Liver (tissue), 9 donors: ENCODE measurements around the gene PTBP3. TPM values are rescaled to one million over a fixed set of nuclear protein-coding genes. Genes with fewer than 3 reads are reported as not detected.

Experiments
- DNase-seq: peaks from one replicate; pipeline ENCODE4 v3.0.0-alpha.2; 2017; ENCODE audit warnings: low spot score
- H3K27ac ChIP-seq, 2 donors: one replicate each; pipeline ENCODE4 v1.7.0; 2013; ENCODE audit warnings: inconsistent platforms in 2 of 2, low read length in 2 of 2, control low read depth in 1 of 2, low read depth in 1 of 2, mild to moderate bottlenecking in 1 of 2
- H3K27me3 ChIP-seq, 4 donors: one replicate each; pipeline versions ENCODE4 v1.6.1 to v1.7.0; 2013; ENCODE audit warnings: low read length in 3 of 4, inconsistent platforms in 1 of 4, mild to moderate bottlenecking in 1 of 4, moderate library complexity in 1 of 4; ENCODE audit not compliant: control insufficient read depth in 4 of 4, insufficient read depth in 4 of 4
- H3K36me3 ChIP-seq, 4 donors: one replicate each; pipeline versions ENCODE4 v1.6.1 to v1.7.0; 2013; ENCODE audit warnings: low read length in 3 of 4, mild to moderate bottlenecking in 3 of 4, low read depth in 1 of 4, moderate library complexity in 1 of 4; ENCODE audit not compliant: control insufficient read depth in 4 of 4, insufficient read depth in 3 of 4
- H3K4me1 ChIP-seq, 4 donors: one replicate each; pipeline versions ENCODE4 v1.6.1 to v1.7.0; 2013; ENCODE audit warnings: low read length in 3 of 4, mild to moderate bottlenecking in 3 of 4, moderate library complexity in 1 of 4; ENCODE audit not compliant: control insufficient read depth in 4 of 4, insufficient read depth in 4 of 4
- H3K4me3 ChIP-seq, 3 donors: one replicate each; pipeline versions ENCODE4 v1.6.1 to v1.7.0; 2013; ENCODE audit warnings: low read length in 3 of 3, control low read depth in 1 of 3, low read depth in 1 of 3, mild to moderate bottlenecking in 1 of 3
- H3K9ac ChIP-seq, 2 donors: one replicate each; pipeline ENCODE4 v1.7.0; 2013; ENCODE audit warnings: low read length in 2 of 2, mild to moderate bottlenecking in 2 of 2, moderate library complexity in 2 of 2, control low read depth in 1 of 2, low read depth in 1 of 2
- H3K9me3 ChIP-seq, 4 donors: one replicate each; pipeline versions ENCODE4 v1.6.1 to v1.7.0; 2013; ENCODE audit warnings: low read length in 3 of 4; ENCODE audit not compliant: control insufficient read depth in 4 of 4
- ATF3 ChIP-seq: IDR thresholded peaks from 2 replicates; pipeline ENCODE4 v1.6.1; 2016; ENCODE audit warnings: antibody characterized with exemption
- EGR1 ChIP-seq, 2 donors: IDR thresholded peaks; 2 replicates each; pipeline ENCODE4 v1.6.1; 2016 to 2018; ENCODE audit warnings: antibody characterized with exemption in 2 of 2, low read depth in 2 of 2
- FOXA1 ChIP-seq: IDR thresholded peaks from 2 replicates; pipeline ENCODE4 v1.6.1; 2016; ENCODE audit warnings: antibody characterized with exemption
- FOXA2 ChIP-seq: IDR thresholded peaks from 2 replicates; pipeline ENCODE4 v1.6.1; 2016; ENCODE audit warnings: antibody characterized with exemption
- GABPA ChIP-seq, 2 donors: IDR thresholded peaks in 1 of 2; conservative IDR thresholded peaks in 1 of 2; 2 replicates each; pipeline ENCODE4 v1.6.1; 2016; ENCODE audit warnings: antibody characterized with exemption in 2 of 2, mild to moderate bottlenecking in 1 of 2, moderate library complexity in 1 of 2
- HNF4A ChIP-seq, 2 donors: conservative IDR thresholded peaks; 2 replicates each; pipeline ENCODE4 v1.6.1; 2016; ENCODE audit warnings: antibody characterized with exemption in 2 of 2, mild to moderate bottlenecking in 2 of 2
- HNF4G ChIP-seq: IDR thresholded peaks from 2 replicates; pipeline ENCODE4 v1.6.1; 2016; ENCODE audit warnings: antibody characterized with exemption
- JUND ChIP-seq, 2 donors: IDR thresholded peaks; 2 replicates each; pipeline ENCODE4 v1.6.1; 2016; ENCODE audit warnings: antibody characterized with exemption in 2 of 2
- MAX ChIP-seq: IDR thresholded peaks from 2 replicates; pipeline ENCODE4 v1.6.1; 2016; ENCODE audit warnings: antibody characterized with exemption
- NR2F2 ChIP-seq: IDR thresholded peaks from 2 replicates; pipeline ENCODE4 v1.6.1; 2016; ENCODE audit warnings: antibody characterized with exemption
- RAD21 ChIP-seq, 2 donors: IDR thresholded peaks; 2 replicates each; pipeline ENCODE4 v1.6.1; 2016; ENCODE audit warnings: antibody characterized with exemption in 2 of 2, mild to moderate bottlenecking in 2 of 2
- REST ChIP-seq: IDR thresholded peaks from 2 replicates; pipeline ENCODE4 v1.6.1; 2016; ENCODE audit warnings: antibody characterized with exemption, mild to moderate bottlenecking
- RXRA ChIP-seq, 2 donors: IDR thresholded peaks; 2 replicates each; pipeline ENCODE4 v1.6.1; 2017 to 2018; ENCODE audit warnings: antibody characterized with exemption in 2 of 2, mild to moderate bottlenecking in 1 of 2
- SP1 ChIP-seq: IDR thresholded peaks from 2 replicates; pipeline ENCODE4 v1.6.1; 2018; ENCODE audit warnings: antibody characterized with exemption, mild to moderate bottlenecking
- TAF1 ChIP-seq: conservative IDR thresholded peaks from 2 replicates; pipeline ENCODE4 v1.6.1; 2016; ENCODE audit warnings: antibody characterized with exemption, mild to moderate bottlenecking
- YY1 ChIP-seq: IDR thresholded peaks from 2 replicates; pipeline ENCODE4 v1.6.1; 2016; ENCODE audit warnings: antibody characterized with exemption, mild to moderate bottlenecking
- ZBTB33 ChIP-seq: IDR thresholded peaks from 2 replicates; pipeline ENCODE4 v1.6.1; 2016; ENCODE audit warnings: antibody characterized with exemption
- WGBS: extraction: QIAGEN DNeasy Blood & Tissue Kit; methylation state at CpG from one replicate; pipeline ENCODE4 v1.1.7; 2013; 5-methylcytosine and 5-hydroxymethylcytosine counted together
- polyA plus RNA-seq, 2 donors: library from polyadenylated mRNA; stranded (reverse) in 1 of 2; unstranded in 1 of 2; fragments of 200-250 nt in 1 of 2; fragments of >200 nt in 1 of 2; fragmentation: Nextera tagmentation in 1 of 2; extraction: Ambion mirVana in 1 of 2; gene quantifications; one replicate each; pipeline versions ENCODE4 v1.2.1 to v1.2.3, GENCODE V29; 2013 to 2015
- total RNA-seq, 2 donors: library from RNA; depleted of rRNA; stranded (reverse); fragments of >200 nt; gene quantifications; one replicate each; pipeline ENCODE4 v1.2.3, GENCODE V29; 2014
- donor health status: healthy.
- donor health status: healthy.
- donor health status: healthy.
- donor health status: healthy.
- donor health status: healthy.

The PTBP3 gene
- total and polyA plus RNA-seq, 4 donors, result 4.3 to 34.1 (median 9.2) TPM

- TF ChIP-seq ZBTB33, result no peak
- no peak for TF ChIP-seq HNF4G
- TF ChIP-seq RAD21 (IDR thresholded peaks at IDR 0.05), result no peak
- H3K9ac ChIP-seq, result no peak overlapping the region
- H3K27me3 ChIP-seq, result no peaks in the 10 kb centered on the region
- peaks cover 0 to 2% (median 0%) of the 10 kb centered on the region in 4 donors for H3K4me1 ChIP-seq
- DNase-seq, result no peak
- H3K36me3 ChIP-seq, result no peaks in the 10 kb centered on the region
- 95% methylated on average over 2 of the region's 2 CpGs for WGBS
- no peak overlapping the region for H3K4me3 ChIP-seq
- H3K27ac ChIP-seq, result no peak overlapping the region
- H3K9me3 ChIP-seq, result no peaks in the 10 kb centered on the region
Observed at GRCh38 chr9:112184946-112185345, 148.5 kb downstream of the PTBP3 start.

GRCh38 chr9:112184221-112184620, 149.2 kb downstream of the PTBP3 start:
- no peak for DNase-seq

More at GRCh38 chr9:112184221-112184620, 149.2 kb downstream of the PTBP3 start:
- Histone ChIP-seq H3K4me3 (no peak overlapping the region), H3K27ac (no peak overlapping the region), H3K27me3 (no peaks in the 10 kb centered on the region), H3K36me3 (no peaks in the 10 kb centered on the region), H3K9ac (no peak overlapping the region), H3K9me3 (no peaks in the 10 kb centered on the region), H3K4me1 (peaks cover 0 to 2% (median 0%) of the 10 kb centered on the region in 4 donors)
- no peak for TF ChIP-seq FOXA1
- TF ChIP-seq GABPA (IDR thresholded peaks at IDR 0.05 in 1 of 2, conservative IDR thresholded peaks at IDR 0.05 in 1 of 2), result no peak
- TF ChIP-seq MAX, result no peak
- no peak for TF ChIP-seq ZBTB33
- no peak for TF ChIP-seq RAD21 (IDR thresholded peaks at IDR 0.05)
- TF ChIP-seq FOXA2, result no peak
- TF ChIP-seq YY1, result no peak
- TF ChIP-seq HNF4A (conservative IDR thresholded peaks at IDR 0.05), result no peak
- TF ChIP-seq REST, result no peak
- no peak for TF ChIP-seq ATF3
- TF ChIP-seq RXRA (IDR thresholded peaks at IDR 0.05), result no peak
- TF ChIP-seq JUND (IDR thresholded peaks at IDR 0.05), result no peak
- TF ChIP-seq TAF1, result no peak
- TF ChIP-seq EGR1 (IDR thresholded peaks at IDR 0.05; ENCODE audit: low read depth in 2 of 2), result no peak
- no peak for TF ChIP-seq SP1
- TF ChIP-seq NR2F2, result no peak
- 88% methylated on average over 3 of the region's 3 CpGs for WGBS
